Measurements from ENCODE around the gene TSPAN4. TPM values are rescaled to one million over a fixed set of nuclear protein-coding genes. Genes with fewer than 3 reads are reported as not detected.

TSPAN4 gene, protein sequence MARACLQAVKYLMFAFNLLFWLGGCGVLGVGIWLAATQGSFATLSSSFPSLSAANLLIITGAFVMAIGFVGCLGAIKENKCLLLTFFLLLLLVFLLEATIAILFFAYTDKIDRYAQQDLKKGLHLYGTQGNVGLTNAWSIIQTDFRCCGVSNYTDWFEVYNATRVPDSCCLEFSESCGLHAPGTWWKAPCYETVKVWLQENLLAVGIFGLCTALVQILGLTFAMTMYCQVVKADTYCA
- total RNA-seq: 100 to 1,000 TPM in 1 of 8 experiments, 10 to 100 TPM in 7; 30.9 to 110 (median 41.9) TPM

DNA sequence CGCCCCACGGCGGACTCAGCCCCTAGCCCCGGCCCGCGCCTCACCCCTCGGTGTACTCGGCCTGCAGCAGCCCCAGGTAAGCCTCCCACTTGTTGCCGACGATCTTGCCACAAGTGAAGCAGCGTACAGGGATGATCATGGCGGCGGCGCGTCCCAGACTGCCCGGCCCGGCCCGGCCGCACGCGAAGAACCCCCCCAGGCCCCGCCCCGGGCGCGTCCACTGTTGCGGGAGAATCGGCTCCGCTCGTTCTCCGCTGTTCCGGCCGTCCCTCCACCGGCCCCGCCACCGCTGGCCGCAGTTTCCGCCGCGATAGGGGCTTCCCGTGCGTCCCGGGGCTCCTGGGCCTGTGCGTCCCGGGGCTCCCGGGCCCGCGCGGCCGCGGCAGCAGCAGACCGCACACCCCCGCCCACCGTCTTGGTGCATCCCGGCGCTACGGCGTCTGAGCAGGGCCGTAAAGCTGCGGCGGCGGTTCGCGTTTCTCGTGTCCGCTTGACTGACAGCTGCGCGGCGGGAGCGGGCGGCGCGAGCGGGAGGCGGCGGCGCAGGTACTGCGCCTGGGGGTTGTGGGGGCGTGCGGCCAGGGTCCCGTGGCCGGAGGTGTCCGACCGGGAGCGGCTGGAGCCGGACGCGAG is at the start of gene TSPAN4, which contains the start of gene POLR2L:
Gene TSPAN4 (plus strand): TSS at position 483 of the 633 bp plus-strand sequence. CDS start 7,453 bp downstream, outside the sequence.
Gene POLR2L (minus strand): TSS at position 160 of the 633 bp plus-strand sequence. CDS start 21 bp downstream, at position 139.
- Histone ChIP-seq H3K4me1 (replicated peaks in 1 of 2) (peaks cover 32 to 34% of the 10 kb centered on the region in 2 donors), H3K4me3 (peak within 1 kb of the TSS; percentile 90 to 100 (median 96)), H3K27ac (peak within 1 kb of the TSS; percentile 98 to 100)
- in situ Hi-C loops (cut with MboI; ENCODE audit: low pct_unique_long_range_greater_than_20kb in 2 of 9, low sequenced_read_pairs in 9 of 9, unreplicated experiment in 9 of 9): no loop called here
- WGBS, 10 experiments: 0% methylated on average over 5 of the region's 87 CpGs; no CpG with 5 or more reads in 9 of the 10 experiments
- peak; percentile 19 to 74 (median 57) for ATAC-seq (replicated peaks in 6 of 8)

DNA sequence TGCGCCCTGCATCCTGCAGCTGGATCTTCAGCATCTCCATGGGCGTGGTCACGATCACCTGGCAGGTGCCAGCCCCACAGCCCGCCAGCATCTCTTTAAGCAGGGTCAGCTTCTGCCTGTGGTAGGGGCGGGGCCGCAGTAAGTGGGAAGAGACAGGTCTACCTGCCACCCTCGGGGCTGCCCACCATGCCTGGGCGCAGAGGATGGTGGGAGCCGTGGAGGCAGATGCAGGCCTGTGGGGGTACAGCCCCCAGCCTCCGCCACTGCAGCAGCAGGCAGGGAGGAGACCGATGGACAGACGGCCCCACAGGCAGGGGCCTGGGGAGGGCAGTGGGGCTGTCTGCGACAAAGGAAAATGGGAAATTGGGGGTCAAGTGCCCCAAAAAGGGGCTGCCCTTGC is 49.8 kb upstream of the TSPAN4 start:
- WGBS, 10 experiments: 98 to 100% methylated on average over 2 to 7 of the region's 13 CpGs; no CpG with 5 or more reads in 8 of the 10 experiments
- no peak for ATAC-seq (replicated peaks in 6 of 8)
- in situ Hi-C loops (cut with MboI; ENCODE audit: low pct_unique_long_range_greater_than_20kb in 2 of 9, low sequenced_read_pairs in 9 of 9, unreplicated experiment in 9 of 9): no loop called here
- no peak overlapping the region for H3K27ac ChIP-seq
- peaks cover 30 to 51% of the 10 kb centered on the region in 2 donors for H3K4me1 ChIP-seq (replicated peaks in 1 of 2)
- no peak overlapping the region for H3K4me3 ChIP-seq

DNA sequence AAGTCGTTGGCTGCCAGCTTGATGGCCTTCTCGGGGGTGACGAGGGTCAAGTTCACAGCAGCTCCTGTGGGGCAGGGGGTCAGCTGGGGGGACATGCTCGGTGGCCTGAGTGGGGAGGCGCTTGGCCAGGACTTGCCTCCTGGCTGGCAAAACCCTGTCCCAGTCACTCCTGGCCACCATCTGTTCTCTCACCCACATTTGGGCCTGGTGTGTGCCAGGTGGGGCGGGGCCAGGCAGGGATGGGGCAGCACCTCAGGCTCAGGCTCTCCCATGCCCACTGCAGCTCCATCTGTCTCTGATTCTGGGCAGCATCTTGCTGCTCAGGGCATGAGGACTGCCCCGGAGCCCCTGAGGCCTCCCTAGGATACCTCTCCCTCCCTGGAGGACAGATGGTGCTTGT is 49.1 kb upstream of the TSPAN4 start:
- Histone ChIP-seq H3K4me3 (no peak overlapping the region), H3K27ac (no peak overlapping the region), H3K4me1 (replicated peaks in 1 of 2) (peaks cover 32 to 51% of the 10 kb centered on the region in 2 donors)
- ATAC-seq (replicated peaks in 6 of 8): no peak
- in situ Hi-C loops (cut with MboI; ENCODE audit: low pct_unique_long_range_greater_than_20kb in 2 of 9, low sequenced_read_pairs in 9 of 9, unreplicated experiment in 9 of 9): no loop called here
- WGBS, 10 experiments: 72 to 80% methylated on average over 2 of the region's 7 CpGs; no CpG with 5 or more reads in 8 of the 10 experiments

- 80 to 88% (median 81%) methylated on average over 4 to 5 of the region's 31 CpGs; no CpG with 5 or more reads in 7 of the 10 experiments for WGBS, 10 experiments
Observed at GRCh38 chr11:794013-794765, 48.5 kb upstream of the TSPAN4 start.

DNA sequence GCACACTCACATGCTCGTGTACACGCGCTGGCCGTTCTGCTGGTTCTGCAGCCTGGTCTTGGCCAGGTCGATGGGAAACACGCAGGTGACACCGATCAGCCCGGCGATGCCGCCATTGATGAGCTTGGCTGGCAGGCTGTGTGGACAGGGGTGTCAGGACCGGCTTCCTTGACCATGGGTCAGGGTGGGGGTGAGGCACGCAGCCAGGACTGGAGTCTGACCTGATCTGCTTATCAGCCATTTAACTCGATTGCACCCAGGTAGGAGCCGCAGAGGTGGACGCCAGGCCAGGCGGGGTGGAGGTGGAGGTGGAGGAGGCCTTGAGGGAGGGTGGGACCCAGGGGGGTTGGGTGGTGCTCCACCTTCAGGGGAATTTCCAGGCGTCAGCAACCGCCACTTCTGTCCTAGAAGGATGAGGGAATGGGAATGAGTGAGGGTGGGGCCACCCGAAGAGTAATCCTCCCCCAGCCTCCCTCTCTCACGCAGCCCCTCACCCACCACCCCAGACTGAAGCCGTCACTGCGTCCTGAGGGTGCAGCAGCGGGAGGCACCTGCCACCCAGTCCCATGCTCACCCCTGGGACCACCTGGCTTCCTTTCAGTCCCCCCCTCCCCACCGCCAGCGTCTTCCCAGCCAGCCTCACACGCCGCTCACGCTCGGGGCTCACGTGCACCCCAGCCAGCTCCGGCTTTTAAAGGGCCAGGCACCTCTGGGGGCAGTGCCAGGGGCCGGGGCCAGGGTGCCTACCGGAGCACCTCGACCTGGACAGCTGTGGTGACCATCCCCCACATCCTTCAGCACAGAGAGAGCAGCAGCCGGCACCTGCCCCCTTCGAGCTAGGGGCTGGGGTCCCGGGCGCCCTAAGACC is 47.7 kb upstream of the TSPAN4 start:
- Histone ChIP-seq H3K4me1 (replicated peaks in 1 of 2) (peaks cover 23 to 39% of the 10 kb centered on the region in 2 donors), H3K4me3 (peak overlapping the region; percentile 54 to 79 (median 61))
- peak in 1 of 8 experiments; percentile 2 for ATAC-seq (replicated peaks in 6 of 8)

More at GRCh38 chr11:794013-794765, 48.5 kb upstream of the TSPAN4 start:
- H3K27ac ChIP-seq: no peak overlapping the region
- ATAC-seq (replicated peaks in 6 of 8): no peak
- H3K4me1 ChIP-seq (replicated peaks in 1 of 2): peaks cover 26 to 47% of the 10 kb centered on the region in 2 donors
- in situ Hi-C loops (cut with MboI; ENCODE audit: low pct_unique_long_range_greater_than_20kb in 2 of 9, low sequenced_read_pairs in 9 of 9, unreplicated experiment in 9 of 9): no loop called here
- no peak overlapping the region for H3K4me3 ChIP-seq

GRCh38 chr11:795634-796564 is 46.8 kb upstream of the TSPAN4 start:
- Histone ChIP-seq H3K27ac (peak overlapping the region; percentile 95 to 97), H3K4me3 (peak overlapping the region; percentile 54 to 79 (median 61))

More for the DNA sequence above, 47.7 kb upstream of the TSPAN4 start:
- peak overlapping the region; percentile 95 to 97 for H3K27ac ChIP-seq
- 100% methylated on average over 2 of the region's 38 CpGs; no CpG with 5 or more reads in 9 of the 10 experiments for WGBS, 10 experiments
- in situ Hi-C loops (cut with MboI; ENCODE audit: low pct_unique_long_range_greater_than_20kb in 2 of 9, low sequenced_read_pairs in 9 of 9, unreplicated experiment in 9 of 9): no loop called here

GRCh38 chr11:796565-797295 is 45.9 kb upstream of the TSPAN4 start:
- in situ Hi-C loops (cut with MboI; ENCODE audit: low pct_unique_long_range_greater_than_20kb in 2 of 9, low sequenced_read_pairs in 9 of 9, unreplicated experiment in 9 of 9): no loop called here
- H3K27ac ChIP-seq: peak overlapping the region; percentile 95 to 97
- WGBS, 10 experiments: 0 to 20% (median 6%) methylated on average over 1 to 6 of the region's 18 CpGs; no CpG with 5 or more reads in 7 of the 10 experiments

More at GRCh38 chr11:795634-796564, 46.8 kb upstream of the TSPAN4 start:
- H3K4me1 ChIP-seq (replicated peaks in 1 of 2): peaks cover 23 to 30% of the 10 kb centered on the region in 2 donors
- peak; percentile 35 to 58 (median 42) for ATAC-seq (replicated peaks in 6 of 8)
- no CpG with 5 or more reads among the region's 26 CpGs for WGBS, 10 experiments
- in situ Hi-C loops (cut with MboI; ENCODE audit: low pct_unique_long_range_greater_than_20kb in 2 of 9, low sequenced_read_pairs in 9 of 9, unreplicated experiment in 9 of 9): no loop called here

GRCh38 chr11:797296-798092 is 45.2 kb upstream of the TSPAN4 start:
- ATAC-seq (replicated peaks in 6 of 8): peak; percentile 40 to 76 (median 68)
- H3K4me1 ChIP-seq (replicated peaks in 1 of 2): peaks cover 23 to 28% of the 10 kb centered on the region in 2 donors
- in situ Hi-C loops (cut with MboI; ENCODE audit: low pct_unique_long_range_greater_than_20kb in 2 of 9, low sequenced_read_pairs in 9 of 9, unreplicated experiment in 9 of 9): no loop called here
- H3K4me3 ChIP-seq: peak overlapping the region; percentile 54 to 79 (median 61)
- H3K27ac ChIP-seq: peak overlapping the region; percentile 95 to 97
- 0% methylated on average over 3 to 7 of the region's 57 CpGs; no CpG with 5 or more reads in 6 of the 10 experiments for WGBS, 10 experiments

More at GRCh38 chr11:796565-797295, 45.9 kb upstream of the TSPAN4 start:
- ATAC-seq (replicated peaks in 6 of 8): peak in 5 of 8 experiments; percentile 0 to 2 (median 0)
- H3K4me1 ChIP-seq (replicated peaks in 1 of 2): peaks cover 23 to 28% of the 10 kb centered on the region in 2 donors
- peak overlapping the region; percentile 54 to 79 (median 61) for H3K4me3 ChIP-seq

- Histone ChIP-seq H3K27ac (peak within 1 kb of the TSS; percentile 95 to 97), H3K4me1 (replicated peaks in 1 of 2) (peaks cover 23 to 28% of the 10 kb centered on the region in 2 donors), H3K4me3 (peak within 1 kb of the TSS; percentile 54 to 79 (median 61))
- peak; percentile 31 to 64 (median 39) for ATAC-seq (replicated peaks in 6 of 8)
- 0 to 11% (median 3%) methylated on average over 1 to 5 of the region's 69 CpGs; no CpG with 5 or more reads in 7 of the 10 experiments for WGBS, 10 experiments
- in situ Hi-C loops (cut with MboI; ENCODE audit: low pct_unique_long_range_greater_than_20kb in 2 of 9, low sequenced_read_pairs in 9 of 9, unreplicated experiment in 9 of 9): no loop called here
Observed at GRCh38 chr11:798093-798713, 44.4 kb upstream of the TSPAN4 start, which contains the start of gene SLC25A22. SLC25A22 (minus strand) TSS chr11:798281; CDS start chr11:795006, 3,275 bp downstream.
